Stimulated activated CD8-positive, alpha-beta memory T cell treated with anti-CD3 and anti-CD28 coated beads, Interleukin-4, amount 100 ng/mL, for 4 hours (primary cell): Measurements from ENCODE around the gene MED25.

ENCODE experiments used
- DNase-seq, 2 donors: peaks; one replicate each; pipeline ENCODE4 v3.0.0-alpha.2; 2020; ENCODE audit warnings: low read depth in 2 of 2, low spot score in 1 of 2

The MED25 gene

DNA sequence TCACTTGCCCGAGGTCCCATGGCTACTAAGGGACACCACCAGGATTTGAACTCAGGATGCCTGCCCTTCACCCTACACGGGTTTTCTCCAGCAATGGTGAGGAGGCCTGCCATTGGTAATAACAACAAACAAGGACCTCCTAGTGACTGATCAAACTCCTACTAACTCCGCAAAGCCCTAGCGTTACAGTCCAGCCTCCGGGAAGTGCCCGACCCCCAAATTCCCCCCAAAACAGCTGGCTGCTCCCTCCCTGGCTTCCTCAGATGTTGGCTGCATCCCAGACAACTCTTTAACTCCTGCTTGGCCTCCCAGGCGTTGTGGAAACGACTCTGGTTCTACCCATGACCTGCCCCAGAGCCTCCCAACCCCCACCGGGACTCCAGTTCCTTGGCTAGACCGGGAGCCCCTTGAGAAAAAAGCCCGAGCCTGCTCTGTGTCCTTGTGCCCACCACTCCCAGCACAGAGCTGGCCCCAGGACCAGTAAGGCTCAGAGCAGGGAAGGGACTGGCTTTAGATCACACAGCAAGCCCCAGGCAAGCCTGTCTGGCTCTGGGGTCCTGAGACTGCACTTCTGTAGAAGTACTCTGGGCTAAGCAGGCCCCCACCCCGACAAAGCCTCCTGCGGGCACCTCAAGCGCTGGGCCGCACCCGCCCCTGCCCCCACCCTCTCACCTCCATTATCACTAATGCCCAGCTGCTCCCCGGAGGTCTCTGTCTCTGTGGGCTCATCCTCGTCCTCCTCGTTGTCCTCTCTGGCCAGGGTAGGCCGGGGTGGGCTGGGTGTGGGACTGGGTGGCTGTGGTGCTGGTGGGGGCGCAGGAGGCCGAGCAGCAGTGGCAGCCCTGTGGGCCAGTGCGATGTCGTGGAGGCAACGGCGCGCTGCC lies 54.4 kb downstream of the MED25 start:
- DNase-seq = no peak

DNA sequence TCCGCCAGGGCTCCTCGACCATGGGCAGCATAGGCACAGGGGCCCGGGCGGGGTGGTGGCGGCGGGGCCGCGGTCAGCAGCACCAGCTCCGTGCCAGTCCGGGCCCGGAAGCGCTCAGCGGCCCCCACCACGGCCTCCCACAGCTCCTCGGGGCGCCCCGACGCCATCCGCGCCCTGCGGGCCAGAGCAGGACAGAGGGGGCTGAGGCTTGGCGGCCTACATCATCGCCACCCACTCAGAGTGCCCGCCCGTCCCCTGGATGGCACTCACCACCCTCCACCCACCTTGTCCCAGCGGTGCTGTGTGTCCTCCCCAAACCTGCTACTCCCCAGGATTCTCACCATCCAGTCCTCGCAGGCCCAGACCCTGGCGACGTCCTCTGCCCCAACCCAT lies 55.0 kb downstream of the MED25 start:
- DNase-seq = no peak

DNA sequence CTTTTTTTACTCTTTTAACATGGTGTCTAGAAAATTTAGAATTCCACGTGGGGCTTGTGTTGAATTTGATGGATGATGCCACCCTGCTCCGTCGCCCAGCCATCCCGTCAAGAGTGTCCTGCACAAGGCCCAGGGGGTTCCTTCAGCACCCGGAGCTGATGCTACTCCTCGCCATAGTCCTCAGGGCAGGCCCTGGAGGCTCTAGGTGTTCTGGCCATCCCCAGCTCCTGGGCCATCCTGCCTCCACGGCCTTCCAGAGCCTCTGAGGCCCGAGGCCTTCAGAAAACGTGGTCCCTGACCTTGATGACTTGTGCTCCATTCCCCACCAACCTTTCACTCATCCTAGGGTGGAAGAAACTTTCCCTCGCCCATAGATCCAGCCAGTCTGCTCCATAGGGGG lies 55.7 kb downstream of the MED25 start:
- DNase-seq = no peak

- DNase-seq = no peak
Observed at GRCh38 chr19:49874503-49875157, 56.5 kb downstream of the MED25 start.

DNA sequence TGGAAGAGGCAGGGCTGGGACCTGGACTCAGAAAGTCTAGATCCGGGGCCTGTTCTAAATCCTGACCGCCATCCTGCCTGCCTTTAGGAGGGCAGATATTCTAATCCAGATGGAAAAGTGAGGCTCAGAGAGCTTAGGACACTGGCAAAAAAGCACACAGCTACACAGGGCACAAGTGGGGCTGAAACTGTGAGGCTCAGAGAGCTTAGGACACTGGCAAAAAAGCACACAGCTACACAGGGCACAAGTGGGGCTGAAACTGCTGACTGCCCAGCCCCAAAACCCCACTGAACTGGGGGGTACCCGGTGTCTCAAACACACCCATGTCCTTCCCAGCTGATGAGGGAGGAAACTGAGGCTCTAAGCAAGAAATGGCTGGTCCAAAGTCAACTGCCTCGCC lies 57.1 kb downstream of the MED25 start:
- no peak for DNase-seq

DNA sequence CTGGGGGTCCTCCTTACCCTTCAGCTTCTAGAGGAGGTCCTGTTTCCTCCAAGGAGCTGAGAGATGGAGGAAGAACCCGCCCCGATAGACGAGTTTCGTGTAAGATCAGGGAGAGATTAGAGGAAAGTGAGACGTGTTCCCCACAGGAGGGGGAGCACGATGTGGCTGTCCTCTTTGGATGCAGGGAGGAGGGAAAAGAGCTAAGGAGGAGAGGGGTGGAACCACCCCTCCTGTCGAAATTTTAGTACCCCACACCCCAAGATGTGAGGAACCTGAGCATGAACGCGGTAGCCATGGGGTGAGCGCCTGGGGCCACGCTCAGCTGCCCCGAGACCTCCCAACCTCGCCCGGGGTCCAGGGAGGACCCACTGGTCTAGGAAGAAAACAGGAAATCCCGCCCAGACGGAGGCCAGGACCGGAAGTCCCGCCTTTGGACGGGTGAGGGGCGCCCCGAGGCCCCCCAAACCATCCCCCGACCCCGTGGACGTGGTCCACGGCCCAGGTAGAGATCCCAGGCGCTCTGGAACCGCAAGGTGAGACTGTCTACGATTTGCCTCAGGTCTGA lies 57.9 kb downstream of the MED25 start:
- no peak for DNase-seq

- peak; percentile 93 to 96 for DNase-seq
Observed at GRCh38 chr19:49876422-49877019, 58.4 kb downstream of the MED25 start.

DNA sequence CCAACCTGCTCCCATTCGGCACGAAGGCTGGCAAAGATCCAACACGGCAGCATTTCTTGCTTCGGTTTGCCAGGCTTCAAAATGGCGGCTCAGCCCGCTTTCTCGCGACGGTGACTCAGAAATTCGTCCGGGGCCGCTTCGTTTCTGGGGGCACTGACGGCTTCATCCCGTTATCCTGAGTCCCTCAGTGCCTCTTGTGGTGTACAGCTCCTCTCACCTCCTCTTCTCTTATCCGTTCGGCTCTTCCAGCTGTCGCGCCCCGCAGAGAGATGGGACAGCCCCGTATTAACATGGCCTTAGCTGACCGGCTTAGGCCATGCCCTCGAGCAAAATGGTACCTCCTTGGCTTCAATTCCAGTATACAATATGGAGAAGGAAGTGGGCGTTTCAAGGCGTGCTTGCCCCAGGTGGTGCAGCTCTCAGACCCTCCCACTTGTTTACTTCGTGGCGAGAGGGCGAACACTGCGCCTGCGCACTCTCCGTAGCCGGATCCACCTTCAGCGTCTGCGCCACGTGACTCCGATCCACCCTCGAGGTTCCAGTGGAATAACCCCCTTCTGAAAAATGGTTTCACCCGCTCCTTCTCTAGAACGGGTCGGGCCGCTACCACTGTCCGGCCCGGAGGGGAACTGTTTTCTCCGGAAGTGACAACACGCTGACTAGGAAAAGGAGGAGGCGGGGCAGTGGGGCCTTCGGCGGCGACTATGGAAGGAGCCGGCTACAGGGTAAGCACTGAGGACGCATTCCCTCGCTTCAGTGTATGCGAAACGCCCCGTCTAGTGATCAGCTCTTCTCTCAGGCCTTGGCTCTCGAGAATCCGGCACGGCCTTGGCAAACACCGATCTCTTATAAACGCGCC lies 59.2 kb downstream of the MED25 start, which contains the start of the genes AKT1S1 and TBC1D17:
Gene AKT1S1, minus strand, starts transcription at position 336 of the 859 bp plus-strand sequence. CDS start 4,060 bp downstream, outside the sequence.
Gene TBC1D17, plus strand, starts transcription at position 683 of the 859 bp plus-strand sequence. Its CDS starts 22 bp downstream, at position 705.
- peak; percentile 94 to 98 for DNase-seq

DNA sequence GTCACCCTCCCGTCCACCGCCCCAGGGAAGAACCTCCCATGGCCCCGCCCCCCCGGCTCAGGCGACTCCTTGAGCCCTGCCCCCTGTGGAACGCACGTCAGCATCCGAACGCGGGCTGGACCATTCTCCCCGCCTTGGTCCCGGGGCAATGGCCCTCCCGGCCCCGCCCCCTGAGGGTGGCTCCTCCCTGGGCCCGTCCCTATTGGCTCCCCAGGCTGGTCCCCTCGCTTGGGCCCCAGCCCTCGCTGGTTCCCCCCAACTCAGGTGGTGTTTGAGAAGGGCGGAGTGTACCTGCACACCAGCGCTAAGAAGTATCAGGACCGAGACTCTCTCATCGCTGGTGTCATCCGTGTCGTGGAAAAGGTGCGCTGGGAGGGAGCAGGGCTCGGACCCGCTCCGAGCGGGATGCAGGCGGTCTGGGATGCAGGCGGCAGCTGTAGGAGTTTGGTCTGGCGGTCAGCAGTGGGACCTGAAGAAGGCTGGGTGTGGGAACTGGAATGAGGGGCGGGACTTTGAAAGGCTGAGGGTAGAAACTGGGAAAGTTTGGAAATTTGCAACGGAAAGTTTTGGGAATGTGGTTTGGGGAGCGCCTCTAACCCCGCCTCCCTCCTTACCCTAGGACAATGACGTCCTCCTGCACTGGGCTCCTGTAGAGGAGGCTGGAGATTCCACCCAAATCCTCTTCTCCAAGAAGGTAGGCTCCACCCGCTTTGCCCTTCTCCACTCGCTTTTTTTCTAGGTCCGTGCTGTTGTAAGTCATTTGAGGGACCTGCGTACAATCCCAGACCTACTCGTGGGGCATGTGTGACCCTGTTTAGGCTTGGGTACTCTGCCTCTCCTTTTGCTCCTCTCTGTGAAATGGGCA lies 60.0 kb downstream of the MED25 start:
- DNase-seq = peak; percentile 96

GRCh38 chr19:49878744-49879070 lies 60.6 kb downstream of the MED25 start:
- DNase-seq = no peak

DNA sequence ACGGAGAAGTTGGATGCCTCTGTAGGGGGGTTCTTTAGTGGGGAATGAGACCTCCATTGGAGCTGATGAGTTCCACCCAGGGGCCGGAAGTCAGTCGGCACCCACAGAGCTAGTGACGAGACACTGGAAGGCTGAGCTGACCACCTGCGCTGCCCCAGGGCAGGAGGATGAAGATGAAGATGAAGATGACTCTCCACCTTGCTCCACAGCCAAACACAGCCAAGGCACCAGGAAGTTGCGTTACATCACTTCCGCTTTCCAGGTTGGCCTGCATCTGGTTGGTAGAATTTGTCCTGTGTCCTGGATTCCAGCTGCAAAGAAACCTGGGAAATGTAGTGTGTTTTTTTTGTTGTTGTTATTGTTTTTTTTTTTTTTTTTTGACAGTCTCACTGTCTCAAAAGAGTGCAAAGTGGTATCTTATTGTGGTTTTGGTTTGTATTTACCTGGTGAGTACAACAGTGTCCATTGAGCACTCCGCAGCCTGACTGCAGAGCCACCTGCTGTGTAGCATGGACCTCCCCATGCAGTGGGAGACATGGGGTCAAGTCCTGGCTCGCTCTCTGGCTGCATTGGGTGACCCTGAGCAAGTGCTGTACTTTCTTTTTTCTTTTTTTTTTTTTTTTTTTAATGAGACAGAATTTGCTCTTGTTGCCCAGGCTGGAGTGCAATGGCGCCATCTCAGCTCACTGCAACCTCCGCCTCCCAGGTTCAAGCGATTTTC lies 61.3 kb downstream of the MED25 start:
- no peak for DNase-seq

GRCh38 chr19:49880162-49880869 lies 62.2 kb downstream of the MED25 start:
- DNase-seq = no peak

DNA sequence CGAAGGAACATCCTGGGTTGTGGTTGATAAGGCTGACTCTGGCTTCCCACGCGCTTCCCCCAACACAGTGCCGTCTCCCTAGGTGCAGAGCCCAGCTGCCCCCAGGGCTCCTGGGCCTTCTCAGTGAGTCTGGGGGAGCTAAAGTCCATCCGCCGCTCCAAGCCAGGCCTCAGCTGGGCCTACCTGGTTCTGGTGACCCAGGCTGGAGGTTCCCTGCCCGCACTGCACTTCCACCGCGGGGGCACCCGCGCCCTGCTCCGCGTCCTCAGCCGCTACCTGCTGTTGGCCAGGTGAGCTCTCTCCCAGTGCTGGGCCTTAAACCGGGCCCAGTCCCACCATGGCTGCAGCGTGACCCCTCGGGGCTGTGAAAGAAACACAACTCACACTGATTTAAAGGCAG lies 63.1 kb downstream of the MED25 start:
- no peak for DNase-seq

GRCh38 chr19:49881672-49882394 lies 63.7 kb downstream of the MED25 start:
- no peak for DNase-seq

- DNase-seq = no peak
Observed at GRCh38 chr19:49882643-49883042, 64.6 kb downstream of the MED25 start.

GRCh38 chr19:49883094-49883493 lies 65.0 kb downstream of the MED25 start:
- no peak for DNase-seq

GRCh38 chr19:49884109-49884508 lies 66.0 kb downstream of the MED25 start:
- no peak for DNase-seq

DNA sequence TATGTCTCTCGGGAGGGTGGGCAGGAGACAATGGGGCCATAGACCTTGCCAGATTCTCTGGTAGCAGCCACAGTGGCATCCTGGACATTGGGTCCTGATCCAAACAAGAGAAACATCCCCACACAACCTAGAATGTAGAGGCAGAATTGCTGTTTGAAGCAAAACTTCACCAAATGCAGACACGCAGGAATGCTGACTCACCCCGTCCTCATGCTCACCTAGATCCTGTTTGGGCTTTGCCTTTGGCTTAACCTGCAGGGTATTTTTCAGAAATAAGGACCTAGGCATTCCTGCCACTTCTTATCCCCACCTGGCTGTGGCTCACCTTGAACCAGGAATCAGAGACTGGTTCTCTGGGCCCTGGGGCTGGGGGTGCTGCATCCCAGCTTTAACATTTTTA lies 66.7 kb downstream of the MED25 start:
- DNase-seq = no peak
